Glutamatergic neuron (in vitro differentiated cells): ENCODE results near the gene NFKBIL1. TPM values are rescaled to one million over a fixed set of nuclear protein-coding genes. Genes with fewer than 3 reads are reported as not detected.

Source experiments
- DNase-seq: peaks from one replicate; pipeline ENCODE4 v3.0.0; 2022
- H3K27ac Mint-ChIP-seq: one replicate; pipeline ENCODE4 v1.8.0; 2020; ENCODE audit warnings: mild to moderate bottlenecking, mixed read lengths, inconsistent platforms; ENCODE audit not compliant: unreplicated experiment
- H3K27me3 Mint-ChIP-seq: one replicate; pipeline ENCODE4 v1.8.0; 2020; ENCODE audit warnings: mild to moderate bottlenecking, moderate library complexity, mixed read lengths, inconsistent platforms; ENCODE audit not compliant: unreplicated experiment
- H3K36me3 Mint-ChIP-seq: one replicate; pipeline ENCODE4 v1.8.0; 2020; ENCODE audit warnings: mild to moderate bottlenecking, mixed read lengths, inconsistent platforms; ENCODE audit not compliant: unreplicated experiment
- H3K4me1 Mint-ChIP-seq: one replicate; pipeline ENCODE4 v1.8.0; 2020; ENCODE audit warnings: mild to moderate bottlenecking, low read depth, mixed read lengths, inconsistent platforms; ENCODE audit not compliant: unreplicated experiment
- H3K4me3 Mint-ChIP-seq: one replicate; pipeline ENCODE4 v1.8.0; 2020; ENCODE audit warnings: mild to moderate bottlenecking, mixed read lengths, inconsistent platforms; ENCODE audit not compliant: unreplicated experiment
- H3K9me3 Mint-ChIP-seq: one replicate; pipeline ENCODE4 v1.8.0; 2020; ENCODE audit warnings: mild to moderate bottlenecking, moderate library complexity, mixed read lengths, inconsistent platforms; ENCODE audit not compliant: unreplicated experiment
- CTCF ChIP-seq: fragments of 200-600 bp; sonication (generic); IDR thresholded peaks from one replicate; pipeline ENCODE4 v1.5.0; 2021; ENCODE audit not compliant: partially characterized antibody, unreplicated experiment
- total RNA-seq: library from RNA; stranded (reverse); fragmentation: NEBNext Ultra II Directional; extraction: Animal tissue kit (Norgen Biotek cat#: 25700); gene quantifications from one replicate; pipeline ENCODE4 v1.2.1, GENCODE V29; 2021; ENCODE audit not compliant: unreplicated experiment

NFKBIL1 gene
- total RNA-seq, 1 donor from 2014 or later = 29.8 TPM

GRCh38 chr6:31556307-31556706 lies 8.9 kb downstream of the NFKBIL1 start:
- H3K4me1 Mint-ChIP-seq = peaks cover 4% of the 10 kb centered on the region
- no peak overlapping the region for H3K4me3 Mint-ChIP-seq
- no peak overlapping the region for H3K27ac Mint-ChIP-seq
- peaks cover 4% of the 10 kb centered on the region for H3K36me3 Mint-ChIP-seq
- H3K9me3 Mint-ChIP-seq = peaks cover 6% of the 10 kb centered on the region
- peaks cover 3% of the 10 kb centered on the region for H3K27me3 Mint-ChIP-seq
- no peak for TF ChIP-seq CTCF
- DNase-seq = no peak

DNA sequence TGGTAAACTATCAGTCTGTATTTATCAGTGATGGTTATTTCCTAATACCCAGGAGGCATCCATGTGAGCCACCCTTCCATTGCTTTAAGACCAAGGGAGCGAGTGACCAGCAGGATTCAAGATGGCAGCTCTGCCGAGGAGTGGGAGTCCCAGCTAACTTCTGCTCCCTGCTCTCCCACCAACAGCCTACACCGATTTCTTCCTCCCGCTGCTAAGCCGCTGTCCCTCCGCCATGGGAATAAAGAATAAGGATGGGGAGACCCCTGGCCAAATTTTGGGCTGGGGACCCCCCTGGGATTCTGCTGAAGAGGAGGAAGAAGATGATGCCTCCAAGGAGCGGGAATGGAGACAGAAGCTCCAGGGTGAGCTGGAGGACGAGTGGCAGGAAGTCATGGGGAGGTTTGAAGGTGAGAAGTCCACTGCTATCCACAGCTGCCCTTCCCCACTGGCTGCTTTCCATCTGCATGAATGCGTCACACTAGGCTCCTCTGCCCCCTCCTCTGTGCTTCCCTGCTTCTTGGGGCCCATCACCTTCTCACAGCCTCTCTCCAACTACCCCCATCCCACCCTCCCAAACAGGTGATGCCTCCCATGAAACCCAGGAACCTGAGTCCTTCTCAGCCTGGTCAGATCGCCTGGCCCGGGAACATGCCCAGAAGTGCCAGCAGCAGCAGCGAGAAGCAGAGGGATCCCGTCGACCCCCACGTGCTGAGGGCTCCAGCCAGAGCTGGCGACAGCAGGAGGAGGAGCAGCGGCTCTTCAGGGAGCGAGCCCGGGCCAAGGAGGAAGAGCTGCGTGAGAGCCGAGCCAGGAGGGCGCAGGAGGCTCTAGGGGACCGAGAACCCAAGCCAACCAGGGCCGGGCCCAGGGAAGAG lies 10.3 kb downstream of the NFKBIL1 start:
- TF ChIP-seq CTCF = no peak

GRCh38 chr6:31558318-31558625 lies 10.9 kb downstream of the NFKBIL1 start:
- Mint-ChIP-seq H3K27me3 (peaks cover 3% of the 10 kb centered on the region), H3K9me3 (peaks cover 6% of the 10 kb centered on the region), H3K4me3 (no peak overlapping the region), H3K4me1 (peaks cover 4% of the 10 kb centered on the region), H3K36me3 (peaks cover 4% of the 10 kb centered on the region), H3K27ac (no peak overlapping the region)
- DNase-seq = no peak
- TF ChIP-seq CTCF = no peak

More for the DNA sequence above, 10.3 kb downstream of the NFKBIL1 start:
- H3K9me3 Mint-ChIP-seq = peaks cover 4% of the 10 kb centered on the region
- no peak for DNase-seq
- H3K36me3 Mint-ChIP-seq = peaks cover 4% of the 10 kb centered on the region
- H3K27me3 Mint-ChIP-seq = peaks cover 3% of the 10 kb centered on the region
- H3K4me3 Mint-ChIP-seq = no peak overlapping the region
- H3K27ac Mint-ChIP-seq = no peak overlapping the region
- H3K4me1 Mint-ChIP-seq = peaks cover 4% of the 10 kb centered on the region

DNA sequence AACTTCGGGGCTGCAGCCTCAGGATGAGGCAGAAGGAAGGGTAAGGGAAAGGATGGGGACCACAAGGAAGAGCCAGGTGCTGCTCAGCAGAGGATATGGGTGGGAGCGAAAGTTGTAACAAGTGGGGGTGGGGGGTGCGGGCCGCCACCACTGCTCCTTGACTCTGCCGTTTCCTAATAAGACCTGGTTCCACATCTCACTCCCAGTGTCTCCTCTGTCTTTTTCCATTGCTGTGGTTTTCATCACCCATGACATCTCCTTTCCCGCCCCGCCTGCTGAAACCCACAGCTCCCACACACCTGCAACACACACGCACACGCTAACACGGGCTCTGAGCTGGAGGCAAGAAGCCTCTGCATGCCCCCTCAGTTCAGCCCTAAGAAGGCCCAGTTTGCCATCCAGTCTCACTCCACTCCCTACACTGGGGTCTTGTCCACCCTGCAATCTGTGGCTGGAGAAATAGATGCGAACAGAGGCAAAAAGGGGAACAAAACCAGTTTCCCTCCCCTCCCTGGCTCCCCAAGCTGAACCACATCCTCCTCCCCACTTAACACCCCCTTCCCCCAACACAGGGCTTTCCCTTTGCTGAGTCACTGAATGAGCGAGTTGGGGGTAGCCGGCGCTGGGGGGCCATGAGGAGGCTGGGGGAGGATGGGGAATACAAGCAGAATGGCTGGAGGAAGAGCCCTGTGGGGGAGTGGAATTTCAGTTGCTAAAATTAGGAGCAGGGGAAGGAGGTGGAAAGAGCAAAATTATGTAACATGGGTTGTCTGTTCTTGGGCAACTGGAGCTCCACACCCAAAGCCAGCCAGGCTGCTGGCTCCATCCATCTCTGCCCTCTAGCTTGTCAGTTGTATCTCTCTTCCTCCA lies 11.5 kb downstream of the NFKBIL1 start:
- Mint-ChIP-seq H3K4me3 (peak overlapping the region; percentile 5), H3K27me3 (peaks cover 3% of the 10 kb centered on the region), H3K4me1 (peaks cover 4% of the 10 kb centered on the region), H3K9me3 (peaks cover 6% of the 10 kb centered on the region), H3K27ac (no peak overlapping the region), H3K36me3 (peaks cover 4% of the 10 kb centered on the region)
- no peak for TF ChIP-seq CTCF
- no peak for DNase-seq
